Smooth muscle cell (in vitro differentiated cells): ENCODE results near the gene SMARCA2. TPM values are rescaled to one million over a fixed set of nuclear protein-coding genes. Genes with fewer than 3 reads are reported as not detected.

Experiments used
- DNase-seq: peaks from one replicate; lab custom pipeline; 2025; ENCODE audit not compliant: unreplicated experiment; lab: John Stamatoyannopoulos, UW
- H2AFZ ChIP-seq: fragments of 200-600 bp; sonication (generic); 2 replicates; pipeline ENCODE4 v1.6.0; 2016; ENCODE audit warnings: antibody characterized with exemption, low read depth, mild to moderate bottlenecking
- H3F3A ChIP-seq: fragments of 200-600 bp; sonication (generic); 2 replicates; pipeline ENCODE4 v1.6.0; 2017; ENCODE audit warnings: antibody characterized with exemption, low read depth
- H3K27ac ChIP-seq: fragments of 200-600 bp; sonication (generic); 2 replicates; pipeline ENCODE4 v1.5.1; 2016; ENCODE audit warnings: low read depth, mild to moderate bottlenecking
- H3K27me3 ChIP-seq: fragments of 200-600 bp; sonication (generic); 2 replicates; pipeline ENCODE4 v1.6.1; 2016; ENCODE audit warnings: low read depth, mild to moderate bottlenecking
- H3K36me3 ChIP-seq: fragments of 200-600 bp; sonication (generic); 2 replicates; pipeline ENCODE4 v1.5.1; 2016; ENCODE audit warnings: low read depth
- H3K4me1 ChIP-seq: fragments of 200-600 bp; sonication (generic); 2 replicates; pipeline ENCODE4 v1.5.1; 2016; ENCODE audit warnings: low read depth
- H3K4me2 ChIP-seq: fragments of 200-600 bp; sonication (generic); 2 replicates; pipeline ENCODE4 v1.6.0; 2016; ENCODE audit warnings: mild to moderate bottlenecking
- H3K4me3 ChIP-seq: fragments of 200-600 bp; sonication (generic); 2 replicates; pipeline ENCODE4 v1.5.1; 2016; ENCODE audit warnings: mild to moderate bottlenecking
- H3K79me2 ChIP-seq: fragments of 200-600 bp; sonication (generic); 2 replicates; pipeline ENCODE4 v1.6.0; 2016; ENCODE audit warnings: low read depth, mild to moderate bottlenecking
- H3K9ac ChIP-seq: fragments of 200-600 bp; sonication (generic); 2 replicates; pipeline ENCODE4 v1.6.0; 2016; ENCODE audit warnings: low read depth
- H3K9me3 ChIP-seq: fragments of 200-600 bp; sonication (generic); replicated peaks from 2 replicates; pipeline ENCODE4 v1.5.1; 2016; ENCODE audit warnings: low read depth
- H4K20me1 ChIP-seq: fragments of 200-600 bp; sonication (generic); 2 replicates; pipeline ENCODE4 v1.6.0; 2016; ENCODE audit warnings: low read depth
- WGBS: methylation state at CpG from one replicate; pipeline ENCODE4 v1.1.7; 2016; ENCODE audit warnings: low lambda C conversion rate; 5-methylcytosine and 5-hydroxymethylcytosine counted together
- polyA plus RNA-seq: library from polyadenylated mRNA; unstranded; fragments of >200 nt; fragmentation: Nextera tagmentation; extraction: Ambion mirVana; gene quantifications from 2 replicates; pipeline ENCODE4 v1.2.1, GENCODE V29; 2016
- total RNA-seq: library from RNA; depleted of rRNA; stranded (reverse); fragments of >200 nt; gene quantifications from 2 replicates; pipeline ENCODE4 v1.2.3, GENCODE V29; 2014
- TF ChIP-seq, protein P1 (sequence below): fragments of 200-600 bp; sonication (generic); IDR thresholded peaks from 2 replicates; pipeline ENCODE4 v1.5.1; 2017; ENCODE audit warnings: borderline replicate concordance, mild to moderate bottlenecking, antibody characterized with exemption; ENCODE audit not compliant: insufficient read depth, poor library complexity, severe bottlenecking

Gene SMARCA2
- total and polyA plus RNA-seq, 2 experiments from 2014 or later = 27.7 to 61.7 TPM

DNA sequence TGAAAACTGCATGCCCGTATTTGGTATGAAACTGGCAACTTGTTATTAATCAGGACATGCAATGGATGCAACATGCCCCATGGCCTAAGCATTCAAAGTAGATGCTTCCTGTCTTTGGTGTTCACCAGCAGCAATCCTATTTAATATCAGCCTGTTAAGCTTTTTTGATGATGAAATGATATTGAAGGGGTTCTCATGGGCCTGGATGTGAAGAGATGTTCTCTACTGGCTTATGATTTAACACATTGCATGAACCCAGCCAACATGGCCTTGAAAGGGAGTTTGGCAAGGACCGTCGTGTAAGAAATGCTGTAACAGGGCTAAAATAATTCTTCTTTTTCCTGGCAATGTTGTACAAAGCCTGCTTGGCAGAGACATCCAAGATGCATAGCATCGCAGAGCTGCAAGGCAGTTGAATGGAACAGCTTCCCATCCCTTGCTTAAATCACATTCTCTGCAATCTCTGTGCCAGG lies 111.2 kb downstream of the SMARCA2 start:
- Histone ChIP-seq H4K20me1 (peaks cover 37% of the 10 kb centered on the region), H2AFZ (no peak overlapping the region), H3K9ac (no peak overlapping the region), H3K36me3 (no peaks in the 10 kb centered on the region), H3K27ac (no peak overlapping the region), H3K4me3 (no peak overlapping the region), H3K9me3 (no peaks in the 10 kb centered on the region), H3K4me2 (no peak overlapping the region), H3F3A (no peaks in the 10 kb centered on the region), H3K79me2 (no peaks in the 10 kb centered on the region), H3K4me1 (no peaks in the 10 kb centered on the region), H3K27me3 (no peaks in the 10 kb centered on the region)
- DNase-seq = no peak
- WGBS = 87% methylated on average over 4 of the region's 4 CpGs
- TF ChIP-seq, protein P1, sequence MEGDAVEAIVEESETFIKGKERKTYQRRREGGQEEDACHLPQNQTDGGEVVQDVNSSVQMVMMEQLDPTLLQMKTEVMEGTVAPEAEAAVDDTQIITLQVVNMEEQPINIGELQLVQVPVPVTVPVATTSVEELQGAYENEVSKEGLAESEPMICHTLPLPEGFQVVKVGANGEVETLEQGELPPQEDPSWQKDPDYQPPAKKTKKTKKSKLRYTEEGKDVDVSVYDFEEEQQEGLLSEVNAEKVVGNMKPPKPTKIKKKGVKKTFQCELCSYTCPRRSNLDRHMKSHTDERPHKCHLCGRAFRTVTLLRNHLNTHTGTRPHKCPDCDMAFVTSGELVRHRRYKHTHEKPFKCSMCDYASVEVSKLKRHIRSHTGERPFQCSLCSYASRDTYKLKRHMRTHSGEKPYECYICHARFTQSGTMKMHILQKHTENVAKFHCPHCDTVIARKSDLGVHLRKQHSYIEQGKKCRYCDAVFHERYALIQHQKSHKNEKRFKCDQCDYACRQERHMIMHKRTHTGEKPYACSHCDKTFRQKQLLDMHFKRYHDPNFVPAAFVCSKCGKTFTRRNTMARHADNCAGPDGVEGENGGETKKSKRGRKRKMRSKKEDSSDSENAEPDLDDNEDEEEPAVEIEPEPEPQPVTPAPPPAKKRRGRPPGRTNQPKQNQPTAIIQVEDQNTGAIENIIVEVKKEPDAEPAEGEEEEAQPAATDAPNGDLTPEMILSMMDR = no peak

DNA sequence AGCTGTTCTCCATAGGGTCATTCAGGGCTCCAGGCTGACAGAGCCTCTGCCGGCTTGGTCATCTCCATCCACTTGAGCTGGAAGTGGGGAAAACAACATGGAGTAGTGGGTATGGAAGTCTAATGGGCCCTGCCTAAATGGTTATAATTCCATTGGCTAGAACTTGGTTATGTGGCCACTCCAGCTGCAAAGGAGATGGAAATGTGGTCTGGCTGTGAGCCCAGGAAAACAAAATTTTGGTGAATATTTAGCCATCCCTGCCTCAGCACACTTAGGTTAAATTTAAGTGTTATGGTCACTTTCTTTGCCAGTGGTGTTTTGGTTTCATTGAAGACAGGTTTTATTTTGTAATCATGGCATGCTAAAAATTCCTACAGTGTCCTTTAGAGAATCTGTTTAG lies 112.3 kb downstream of the SMARCA2 start:
- Histone ChIP-seq H3K9ac (no peak overlapping the region), H3K27ac (no peak overlapping the region), H3K9me3 (no peaks in the 10 kb centered on the region), H3K36me3 (no peaks in the 10 kb centered on the region), H3K79me2 (peaks cover 5% of the 10 kb centered on the region), H3K4me2 (no peak overlapping the region), H3K4me3 (no peak overlapping the region), H3K27me3 (no peaks in the 10 kb centered on the region), H3K4me1 (no peaks in the 10 kb centered on the region), H3F3A (no peaks in the 10 kb centered on the region), H4K20me1 (peaks cover 49% of the 10 kb centered on the region), H2AFZ (no peak overlapping the region)
- TF ChIP-seq, protein P1 = no peak
- 96% methylated on average over 1 of the region's 1 CpG for WGBS
- DNase-seq = no peak

DNA sequence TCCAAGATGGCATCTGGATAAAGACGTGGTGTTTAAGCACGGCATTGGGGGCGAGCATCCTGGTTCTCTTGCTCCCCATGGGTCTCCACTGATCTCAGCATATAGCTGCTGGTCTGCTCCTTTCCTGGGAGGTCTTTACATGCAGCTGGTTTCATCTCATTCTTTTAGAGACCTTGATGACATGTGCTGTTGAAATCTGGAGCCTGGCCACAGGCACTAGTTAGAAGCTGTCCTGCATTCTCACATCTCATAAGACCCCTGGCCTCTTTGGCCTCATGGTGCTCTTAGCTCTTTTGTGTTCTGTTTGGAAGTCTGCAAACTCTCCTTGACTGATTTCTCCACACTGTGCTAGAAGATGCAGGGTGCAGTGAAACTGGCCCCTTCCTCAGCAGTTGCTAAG lies 113.0 kb downstream of the SMARCA2 start:
- no peak overlapping the region for H3K4me3 ChIP-seq
- H3K27me3 ChIP-seq = no peaks in the 10 kb centered on the region
- no peaks in the 10 kb centered on the region for H3K9me3 ChIP-seq
- no peaks in the 10 kb centered on the region for H3F3A ChIP-seq
- TF ChIP-seq, protein P1 = no peak
- 97% methylated on average over 3 of the region's 3 CpGs for WGBS
- H3K4me1 ChIP-seq = no peaks in the 10 kb centered on the region
- H3K4me2 ChIP-seq = no peak overlapping the region
- H3K79me2 ChIP-seq = peaks cover 9% of the 10 kb centered on the region
- H3K27ac ChIP-seq = no peak overlapping the region
- no peak overlapping the region for H3K9ac ChIP-seq
- H4K20me1 ChIP-seq = peaks cover 55% of the 10 kb centered on the region
- H3K36me3 ChIP-seq = no peaks in the 10 kb centered on the region
- DNase-seq = no peak
- H2AFZ ChIP-seq = no peak overlapping the region

DNA sequence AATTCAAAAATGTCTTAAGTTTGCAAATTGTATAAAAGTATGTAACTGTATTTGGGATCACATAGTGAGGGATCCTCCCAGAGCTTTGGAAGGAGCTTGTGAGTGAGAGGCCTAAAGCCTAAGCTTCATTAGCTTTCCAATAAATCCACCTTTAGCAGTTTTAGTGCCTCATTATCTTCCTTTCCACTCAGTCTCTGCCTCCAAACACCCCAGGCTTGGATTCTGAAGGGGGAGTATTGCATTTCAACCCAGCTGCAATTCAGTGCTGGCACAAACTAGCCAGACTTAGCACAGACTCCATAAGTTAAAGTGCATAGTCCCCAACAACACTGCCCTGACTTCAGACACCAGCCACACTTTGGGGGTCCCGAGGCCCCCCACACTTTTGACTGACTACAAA lies 113.5 kb downstream of the SMARCA2 start:
- Histone ChIP-seq H3K36me3 (no peaks in the 10 kb centered on the region), H3K27ac (no peak overlapping the region), H3F3A (no peaks in the 10 kb centered on the region), H3K4me2 (no peak overlapping the region), H3K27me3 (no peaks in the 10 kb centered on the region), H2AFZ (no peak overlapping the region), H4K20me1 (peaks cover 57% of the 10 kb centered on the region), H3K79me2 (peaks cover 9% of the 10 kb centered on the region), H3K9me3 (no peaks in the 10 kb centered on the region), H3K9ac (no peak overlapping the region), H3K4me1 (no peaks in the 10 kb centered on the region), H3K4me3 (no peak overlapping the region)
- TF ChIP-seq, protein P1 = no peak
- 83% methylated on average over 1 of the region's 1 CpG for WGBS
- DNase-seq = no peak
